AG04449 (cell line): ENCODE data around the gene SNAP23.

ENCODE experiments used
- CTCF ChIA-PET: fragments of 350-600 bp; formaldehyde crosslinking; extraction: SDS; loops from one replicate; lab custom pipeline; 2021; ENCODE audit warnings: antibody characterized with exemption; lab: Yijun Ruan, JAX
- POLR2A ChIA-PET: fragments of 400-600, 350-600 bp; formaldehyde crosslinking; extraction: SDS; loops from one replicate; lab custom pipeline; 2020; ENCODE audit warnings: antibody characterized with exemption, inconsistent platforms; lab: Yijun Ruan, JAX
- DNase-seq: peaks from one replicate; pipeline ENCODE4 v3.0.0-alpha.2; 2010; ENCODE audit warnings: low read depth, low spot score
- H3K4me3 ChIP-seq: 2 replicates; pipeline ENCODE4 v1.5.1; 2011; ENCODE audit warnings: low read depth, mild to moderate bottlenecking, control low read depth, low read length
- TF ChIP-seq, protein P1 (sequence below): IDR thresholded peaks from one replicate; pipeline ENCODE4 v1.5.1; 2011; ENCODE audit warnings: mild to moderate bottlenecking, moderate library complexity, low read length, control low read depth, inconsistent platforms; ENCODE audit not compliant: insufficient read depth; ENCODE audit errors: missing control alignments

SNAP23 gene

DNA sequence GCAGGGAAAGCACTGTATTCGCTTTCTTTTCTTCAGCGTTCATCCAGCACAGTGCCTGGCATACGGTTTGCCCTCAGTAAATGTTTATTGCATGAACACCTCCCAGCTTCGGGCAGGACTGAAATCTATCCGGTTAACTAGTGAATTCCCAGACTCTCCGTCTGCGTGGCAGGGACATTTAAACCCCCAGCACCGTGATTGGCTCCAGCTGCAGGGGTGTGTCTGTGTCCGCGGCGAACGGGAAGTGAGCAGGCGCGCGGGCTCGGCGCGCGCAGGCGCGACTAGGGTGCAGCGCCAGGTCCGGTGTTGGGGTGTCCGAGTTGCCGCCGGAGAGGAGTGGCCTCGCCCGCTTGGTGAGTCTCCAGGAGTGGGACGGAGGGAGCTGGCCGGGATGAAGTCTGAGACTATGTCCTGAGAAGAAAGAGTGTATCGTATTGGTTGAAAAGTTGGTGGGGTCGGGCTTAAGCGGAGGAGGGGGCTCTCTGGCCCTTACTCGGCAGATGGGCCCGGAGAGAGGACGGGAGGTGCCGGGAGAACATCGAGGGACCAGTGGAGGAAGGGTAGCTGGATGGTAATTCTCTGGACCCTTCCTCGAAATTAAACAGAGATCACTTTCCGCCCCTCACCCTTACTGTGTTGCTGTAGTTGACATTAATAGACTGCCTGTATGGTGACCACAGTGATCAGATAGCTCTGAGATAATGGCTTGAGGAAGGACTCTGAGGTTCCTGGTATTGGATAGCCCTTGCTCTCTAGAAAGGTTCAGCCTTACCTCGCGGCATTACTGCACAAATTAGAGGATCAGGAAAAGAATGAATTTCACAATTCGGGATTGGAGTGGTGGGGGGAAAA, at the start of gene SNAP23:
Gene SNAP23 (plus strand): TSS at position 274 of the 852 bp plus-strand sequence. CDS start 16,213 bp downstream, outside the sequence.
- ChIA-PET POLR2A (interaction anchor here (0.6 to 1.4 kb wide), 6 partner anchors 10 to 80 kb away, joined by 3 to 7 read pairs (median 4); partner anchors contain the start of gene STARD9), CTCF (interaction anchor here (1.5 kb wide), 2 partner anchors 24 to 26 kb away, joined by 3 to 6 read pairs; no protein-coding TSS in a partner anchor)
- DNase-seq = peak; percentile 84
- H3K4me3 ChIP-seq = peak within 1 kb of the TSS; percentile 83
- TF ChIP-seq, protein P1, sequence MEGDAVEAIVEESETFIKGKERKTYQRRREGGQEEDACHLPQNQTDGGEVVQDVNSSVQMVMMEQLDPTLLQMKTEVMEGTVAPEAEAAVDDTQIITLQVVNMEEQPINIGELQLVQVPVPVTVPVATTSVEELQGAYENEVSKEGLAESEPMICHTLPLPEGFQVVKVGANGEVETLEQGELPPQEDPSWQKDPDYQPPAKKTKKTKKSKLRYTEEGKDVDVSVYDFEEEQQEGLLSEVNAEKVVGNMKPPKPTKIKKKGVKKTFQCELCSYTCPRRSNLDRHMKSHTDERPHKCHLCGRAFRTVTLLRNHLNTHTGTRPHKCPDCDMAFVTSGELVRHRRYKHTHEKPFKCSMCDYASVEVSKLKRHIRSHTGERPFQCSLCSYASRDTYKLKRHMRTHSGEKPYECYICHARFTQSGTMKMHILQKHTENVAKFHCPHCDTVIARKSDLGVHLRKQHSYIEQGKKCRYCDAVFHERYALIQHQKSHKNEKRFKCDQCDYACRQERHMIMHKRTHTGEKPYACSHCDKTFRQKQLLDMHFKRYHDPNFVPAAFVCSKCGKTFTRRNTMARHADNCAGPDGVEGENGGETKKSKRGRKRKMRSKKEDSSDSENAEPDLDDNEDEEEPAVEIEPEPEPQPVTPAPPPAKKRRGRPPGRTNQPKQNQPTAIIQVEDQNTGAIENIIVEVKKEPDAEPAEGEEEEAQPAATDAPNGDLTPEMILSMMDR = no peak

DNA sequence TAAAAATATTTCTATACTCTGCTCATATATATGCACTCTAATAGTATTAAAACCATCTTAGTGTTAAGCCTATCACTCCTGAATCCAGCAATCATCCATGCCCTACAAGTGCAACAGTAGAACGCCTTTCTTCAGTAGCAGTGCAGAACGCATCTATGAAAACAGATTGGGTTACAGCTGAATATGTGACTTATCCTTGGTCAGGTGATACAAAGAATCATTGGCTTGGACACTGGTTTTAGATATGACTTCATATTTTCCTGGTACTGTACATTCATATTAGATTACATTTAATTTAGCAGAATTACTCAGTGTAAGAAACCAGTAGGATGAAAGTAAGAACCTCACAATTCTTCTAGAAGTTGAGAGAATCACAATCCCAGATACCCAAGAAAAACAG, 47.8 kb upstream of the SNAP23 start:
- TF ChIP-seq, protein P1 = no peak
- CTCF ChIA-PET = interaction anchor here (1.4 kb wide), 1 partner anchor 23 kb away, joined by 3 read pairs; no protein-coding TSS in a partner anchor
- no peak for DNase-seq
- H3K4me3 ChIP-seq = no peak overlapping the region
- POLR2A ChIA-PET = no interaction called here

DNA sequence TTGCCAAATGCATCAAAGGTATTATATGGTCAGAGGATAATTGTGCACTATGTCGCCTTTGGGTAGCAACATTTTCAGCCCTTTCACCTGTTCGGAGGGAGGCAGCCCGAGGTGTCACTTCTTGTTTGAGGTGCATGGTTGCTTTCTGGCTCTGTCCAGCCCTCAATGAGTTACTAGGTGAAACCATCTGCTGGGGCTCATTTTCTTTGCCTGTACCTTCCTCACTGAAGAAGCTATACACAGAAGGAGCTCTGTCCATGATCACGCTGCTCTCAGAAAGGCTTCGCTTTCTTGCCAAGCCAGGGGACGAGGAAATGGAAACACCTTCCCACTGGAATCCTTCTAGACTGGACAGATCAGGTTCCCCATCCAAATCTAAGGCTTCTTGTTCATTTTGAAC, 47.2 kb upstream of the SNAP23 start:
- TF ChIP-seq, protein P1 = no peak
- H3K4me3 ChIP-seq = no peak overlapping the region
- no peak for DNase-seq
- CTCF ChIA-PET = no interaction called here
- POLR2A ChIA-PET = no interaction called here

DNA sequence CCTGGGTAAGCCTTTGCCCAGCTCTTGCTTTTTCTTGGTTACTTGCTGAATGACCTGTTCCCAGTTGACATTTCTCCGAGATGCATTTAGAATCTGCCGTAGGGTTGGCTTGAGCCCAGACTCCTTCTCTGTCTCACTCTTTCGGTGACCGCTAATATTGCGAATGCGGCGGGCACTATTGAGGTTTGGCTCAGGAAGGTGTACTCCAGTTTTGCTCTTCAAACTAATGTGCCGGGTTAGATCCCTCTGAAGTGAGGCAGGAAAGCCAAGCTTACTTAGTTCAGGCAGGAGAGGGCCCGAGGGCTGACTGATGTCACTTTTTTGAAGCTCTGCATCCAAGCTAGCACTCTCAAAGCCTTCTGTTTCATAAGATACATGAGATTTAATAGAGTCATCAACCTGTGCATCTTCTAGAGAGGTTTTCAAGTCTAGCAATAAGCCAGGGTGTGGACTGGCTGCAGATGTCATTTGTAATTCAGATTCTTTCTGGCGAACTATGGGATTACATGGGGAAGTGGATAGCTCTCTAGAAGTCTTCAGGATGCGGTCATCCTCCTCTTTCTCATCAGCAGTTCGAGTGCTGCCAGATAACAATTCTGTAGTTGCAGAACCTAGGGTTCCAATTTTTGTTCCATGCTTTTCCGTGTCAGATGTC, 45.5 kb upstream of the SNAP23 start:
- no peak for DNase-seq
- POLR2A ChIA-PET = no interaction called here
- CTCF ChIA-PET = no interaction called here
- no peak overlapping the region for H3K4me3 ChIP-seq
- TF ChIP-seq, protein P1 = no peak

DNA sequence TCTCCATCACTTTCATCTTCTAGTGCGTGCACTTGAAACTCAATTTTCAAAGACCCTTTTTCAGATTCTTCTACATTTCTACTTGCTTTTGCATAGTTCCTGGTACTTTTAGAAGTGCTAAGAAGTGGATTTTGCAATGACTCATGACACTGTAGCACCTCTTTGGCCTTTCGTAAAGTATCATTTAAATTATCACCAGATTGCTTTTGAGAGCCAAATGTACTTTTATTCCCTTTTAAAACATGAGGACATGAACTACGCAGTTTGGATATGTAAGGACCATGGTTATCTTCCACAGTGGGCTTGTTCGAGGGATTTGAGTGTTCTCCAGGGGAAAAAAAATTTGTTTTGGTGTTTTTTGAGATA, 45.0 kb upstream of the SNAP23 start:
- no peak overlapping the region for H3K4me3 ChIP-seq
- DNase-seq = no peak
- TF ChIP-seq, protein P1 = no peak
- ChIA-PET POLR2A (no interaction called here), CTCF (no interaction called here)

DNA sequence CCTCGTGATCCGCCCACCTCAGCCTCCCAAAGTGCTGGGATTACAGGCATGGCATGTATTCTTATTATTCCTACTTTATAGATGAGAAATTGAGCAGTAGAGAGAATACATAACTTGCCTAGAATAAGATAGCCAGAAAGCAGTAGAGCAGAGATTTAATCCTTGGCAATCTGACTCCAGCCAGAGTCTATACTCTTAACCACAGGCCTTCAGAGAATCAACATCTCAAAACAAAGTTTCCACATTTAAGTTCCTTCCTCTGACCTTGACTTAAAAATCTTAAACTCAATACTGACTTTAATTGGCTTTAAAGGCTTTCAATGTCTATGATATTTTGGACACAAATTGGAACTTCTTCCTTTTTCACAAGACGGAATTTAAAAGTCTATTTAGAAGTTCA, 41.6 kb upstream of the SNAP23 start:
- POLR2A ChIA-PET = no interaction called here
- H3K4me3 ChIP-seq = no peak overlapping the region
- TF ChIP-seq, protein P1 = no peak
- CTCF ChIA-PET = interaction anchor here (0.9 to 1.6 kb wide), 3 partner anchors 9 to 370 kb away, joined by 3 read pairs; no protein-coding TSS in a partner anchor
- DNase-seq = no peak
